ENCODE measurements around the gene ST8SIA1.

DNA sequence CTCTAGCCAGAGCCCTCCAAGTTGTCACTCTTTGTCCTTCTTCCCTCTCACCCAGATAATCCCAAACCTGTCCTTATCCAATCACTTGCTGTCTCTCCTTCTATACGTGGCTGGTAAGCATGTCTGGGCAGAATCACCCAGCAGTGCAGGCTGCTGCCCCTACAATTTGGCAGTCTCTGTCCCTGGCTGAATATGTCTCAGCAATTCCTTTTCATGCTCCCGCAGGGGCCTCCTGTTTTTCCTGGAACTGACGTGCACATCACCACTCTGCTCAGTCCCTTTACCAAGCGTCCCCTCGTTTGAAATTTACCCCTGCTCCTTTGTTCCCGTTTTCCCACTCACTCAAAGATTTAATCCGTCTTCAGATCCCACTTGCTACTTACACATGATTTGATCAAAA lies 80.0 kb downstream of the ST8SIA1 start:
- TF ChIP-seq, protein P1, sequence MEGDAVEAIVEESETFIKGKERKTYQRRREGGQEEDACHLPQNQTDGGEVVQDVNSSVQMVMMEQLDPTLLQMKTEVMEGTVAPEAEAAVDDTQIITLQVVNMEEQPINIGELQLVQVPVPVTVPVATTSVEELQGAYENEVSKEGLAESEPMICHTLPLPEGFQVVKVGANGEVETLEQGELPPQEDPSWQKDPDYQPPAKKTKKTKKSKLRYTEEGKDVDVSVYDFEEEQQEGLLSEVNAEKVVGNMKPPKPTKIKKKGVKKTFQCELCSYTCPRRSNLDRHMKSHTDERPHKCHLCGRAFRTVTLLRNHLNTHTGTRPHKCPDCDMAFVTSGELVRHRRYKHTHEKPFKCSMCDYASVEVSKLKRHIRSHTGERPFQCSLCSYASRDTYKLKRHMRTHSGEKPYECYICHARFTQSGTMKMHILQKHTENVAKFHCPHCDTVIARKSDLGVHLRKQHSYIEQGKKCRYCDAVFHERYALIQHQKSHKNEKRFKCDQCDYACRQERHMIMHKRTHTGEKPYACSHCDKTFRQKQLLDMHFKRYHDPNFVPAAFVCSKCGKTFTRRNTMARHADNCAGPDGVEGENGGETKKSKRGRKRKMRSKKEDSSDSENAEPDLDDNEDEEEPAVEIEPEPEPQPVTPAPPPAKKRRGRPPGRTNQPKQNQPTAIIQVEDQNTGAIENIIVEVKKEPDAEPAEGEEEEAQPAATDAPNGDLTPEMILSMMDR (IDR thresholded peaks at IDR 0.05), result no peak
- no peak for TF ChIP-seq POLR2A (IDR thresholded peaks at IDR 0.05)

All from right lobe of liver (tissue), 4 donors.